Thyroid gland (tissue), 4 donors: ENCODE measurements around the gene KRT79. TPM values are rescaled to one million over a fixed set of nuclear protein-coding genes. Genes with fewer than 3 reads are reported as not detected.

ENCODE experiments used
- DNase-seq, 2 donors: peaks; one replicate each; pipeline ENCODE4 v3.0.0-alpha.2; 2019
- H3K27ac ChIP-seq, 3 donors: fragments of 200-600 bp; sonication (generic); 1 replicate in 2 of 3; 2 replicates in 1 of 3; pipeline ENCODE4 v1.5.1; 2016 to 2019; ENCODE audit warnings: mild to moderate bottlenecking in 1 of 3, moderate library complexity in 1 of 3
- H3K27me3 ChIP-seq: fragments of 200-600 bp; sonication (generic); one replicate; pipeline ENCODE4 v1.5.1; 2019
- H3K36me3 ChIP-seq, 2 donors: fragments of 200-600 bp; sonication (generic); one replicate each; pipeline ENCODE4 v1.5.1; 2016 to 2019
- H3K4me1 ChIP-seq, 2 donors: fragments of 200-600 bp; sonication (generic); one replicate each; pipeline ENCODE4 v1.5.1; 2017 to 2019
- H3K4me3 ChIP-seq, 3 donors: fragments of 200-600 bp; sonication (generic); replicated peaks in 1 of 3; 1 replicate in 2 of 3; 2 replicates in 1 of 3; pipeline ENCODE4 v1.5.1; 2016; ENCODE audit warnings: mild to moderate bottlenecking in 1 of 3
- H3K9me3 ChIP-seq: fragments of 200-600 bp; sonication (generic); one replicate; pipeline ENCODE4 v1.5.1; 2017
- POLR2A ChIP-seq, 2 donors: fragments of 450-650 bp; IDR thresholded peaks; one replicate each; pipeline ENCODE4 v1.6.1; 2017; ENCODE audit warnings: antibody characterized with exemption in 2 of 2, mild to moderate bottlenecking in 2 of 2, moderate library complexity in 1 of 2
- WGBS, 2 donors: methylation state at CpG; one replicate each; pipeline ENCODE4 v1.1.5; 2017; 5-methylcytosine and 5-hydroxymethylcytosine counted together
- intact Hi-C: fragments of 100-400 bp; cut with DNase I; formaldehyde crosslinking; loops from one replicate; pipeline ENCODE4 v1.15.1; 2023
- total RNA-seq, 4 donors: library from RNA; depleted of rRNA; stranded (reverse); fragments of >200 nt; gene quantifications; one replicate each; pipeline ENCODE4 v1.2.3, GENCODE V29; 2016
- TF ChIP-seq, protein P1 (sequence below), 6 experiments: fragments of 200-600 bp in 3 of 6; fragments of 450-650 bp in 3 of 6; sonication (generic) in 3 of 6; IDR thresholded peaks; one replicate each; pipeline ENCODE4 v1.5.1; 2016 to 2019; ENCODE audit warnings: antibody characterized with exemption in 6 of 6, mild to moderate bottlenecking in 2 of 6, inconsistent platforms in 1 of 6, moderate library complexity in 1 of 6

KRT79 gene
- total RNA-seq, 4 donors from 2014 or later = not detected

DNA sequence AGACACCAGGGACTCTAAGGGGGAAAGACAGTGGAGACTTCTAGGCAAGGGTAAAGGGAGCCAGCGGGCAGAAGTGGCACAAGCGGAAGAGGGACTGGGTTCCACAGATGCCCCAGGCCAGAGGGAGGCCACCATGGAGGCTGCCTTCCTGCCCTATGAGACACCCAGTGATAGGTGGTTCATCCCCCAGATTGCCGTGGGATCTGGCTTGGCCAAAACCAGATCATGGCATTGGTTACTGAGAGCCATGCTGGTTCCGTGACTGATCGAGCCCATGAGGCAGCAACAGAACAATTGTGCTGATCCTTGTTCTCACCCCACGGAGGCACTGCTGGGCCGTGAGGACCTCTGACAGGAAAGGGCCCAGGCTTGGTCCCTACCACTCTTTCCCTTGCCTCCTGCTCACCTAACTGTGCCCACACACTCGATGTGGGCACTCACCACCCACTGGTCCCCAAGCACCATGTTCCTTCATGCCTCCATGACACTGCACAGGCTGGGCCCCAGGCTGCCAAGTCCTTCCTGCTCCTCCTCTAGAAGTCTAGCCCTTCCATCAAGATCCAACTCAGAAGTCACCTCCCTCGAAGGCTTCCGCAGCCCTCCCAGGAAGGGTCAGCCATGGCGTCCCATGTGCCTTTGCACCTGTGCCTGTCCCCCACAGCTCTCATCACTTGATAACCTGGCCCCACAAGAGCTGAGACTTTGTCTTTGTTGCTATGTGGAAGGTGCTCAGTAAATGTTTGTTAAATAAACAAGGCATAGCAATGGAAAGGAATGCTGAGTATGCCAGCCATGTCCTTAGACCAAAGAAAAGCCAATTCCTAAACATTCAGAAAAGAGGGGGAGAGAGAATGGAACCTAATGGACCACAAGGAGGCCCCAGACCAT, 7.3 kb downstream of the KRT79 start:
- DNase-seq = no peak
- 90 to 94% methylated on average over 11 of the region's 11 CpGs for WGBS, 2 donors
- intact Hi-C loops = no loop called here
- Histone ChIP-seq H3K27me3 (no peaks in the 10 kb centered on the region), H3K27ac (no peak overlapping the region), H3K9me3 (no peaks in the 10 kb centered on the region), H3K36me3 (no peaks in the 10 kb centered on the region), H3K4me3 (no peak overlapping the region), H3K4me1 (peaks cover 0 to 3% of the 10 kb centered on the region in 2 donors)
- TF ChIP-seq, protein P1, sequence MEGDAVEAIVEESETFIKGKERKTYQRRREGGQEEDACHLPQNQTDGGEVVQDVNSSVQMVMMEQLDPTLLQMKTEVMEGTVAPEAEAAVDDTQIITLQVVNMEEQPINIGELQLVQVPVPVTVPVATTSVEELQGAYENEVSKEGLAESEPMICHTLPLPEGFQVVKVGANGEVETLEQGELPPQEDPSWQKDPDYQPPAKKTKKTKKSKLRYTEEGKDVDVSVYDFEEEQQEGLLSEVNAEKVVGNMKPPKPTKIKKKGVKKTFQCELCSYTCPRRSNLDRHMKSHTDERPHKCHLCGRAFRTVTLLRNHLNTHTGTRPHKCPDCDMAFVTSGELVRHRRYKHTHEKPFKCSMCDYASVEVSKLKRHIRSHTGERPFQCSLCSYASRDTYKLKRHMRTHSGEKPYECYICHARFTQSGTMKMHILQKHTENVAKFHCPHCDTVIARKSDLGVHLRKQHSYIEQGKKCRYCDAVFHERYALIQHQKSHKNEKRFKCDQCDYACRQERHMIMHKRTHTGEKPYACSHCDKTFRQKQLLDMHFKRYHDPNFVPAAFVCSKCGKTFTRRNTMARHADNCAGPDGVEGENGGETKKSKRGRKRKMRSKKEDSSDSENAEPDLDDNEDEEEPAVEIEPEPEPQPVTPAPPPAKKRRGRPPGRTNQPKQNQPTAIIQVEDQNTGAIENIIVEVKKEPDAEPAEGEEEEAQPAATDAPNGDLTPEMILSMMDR (IDR thresholded peaks at IDR 0.05) = no peak
- no peak for TF ChIP-seq POLR2A (IDR thresholded peaks at IDR 0.05)

DNA sequence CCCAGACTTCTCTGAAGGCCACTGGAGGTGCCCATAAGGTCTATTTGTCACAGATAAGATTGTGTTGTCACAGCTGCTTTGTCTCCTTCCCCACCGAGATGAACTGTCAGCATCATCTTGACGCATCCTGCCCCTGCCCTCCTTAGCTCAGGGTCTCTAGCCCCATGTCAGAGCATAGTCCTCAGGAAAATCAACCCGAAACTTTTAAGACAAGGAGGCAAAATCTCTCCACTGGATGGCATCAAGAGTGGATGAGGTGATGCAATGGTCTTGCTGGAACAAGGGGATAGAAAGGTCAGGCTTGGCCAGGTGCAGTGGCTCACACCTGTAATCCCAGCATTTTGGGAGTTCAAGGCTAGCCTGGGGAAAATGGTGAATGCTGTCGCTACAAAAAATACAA, 8.2 kb downstream of the KRT79 start:
- TF ChIP-seq, protein P1 (IDR thresholded peaks at IDR 0.05) = no peak
- TF ChIP-seq POLR2A (IDR thresholded peaks at IDR 0.05) = no peak
- no peaks in the 10 kb centered on the region for H3K27me3 ChIP-seq
- 74 to 75% methylated on average over 4 of the region's 4 CpGs for WGBS, 2 donors
- H3K4me1 ChIP-seq = peaks cover 0 to 3% of the 10 kb centered on the region in 2 donors
- H3K9me3 ChIP-seq = no peaks in the 10 kb centered on the region
- H3K4me3 ChIP-seq = no peak overlapping the region
- intact Hi-C loops = no loop called here
- H3K36me3 ChIP-seq = no peaks in the 10 kb centered on the region
- H3K27ac ChIP-seq = no peak overlapping the region
- DNase-seq = no peak

DNA sequence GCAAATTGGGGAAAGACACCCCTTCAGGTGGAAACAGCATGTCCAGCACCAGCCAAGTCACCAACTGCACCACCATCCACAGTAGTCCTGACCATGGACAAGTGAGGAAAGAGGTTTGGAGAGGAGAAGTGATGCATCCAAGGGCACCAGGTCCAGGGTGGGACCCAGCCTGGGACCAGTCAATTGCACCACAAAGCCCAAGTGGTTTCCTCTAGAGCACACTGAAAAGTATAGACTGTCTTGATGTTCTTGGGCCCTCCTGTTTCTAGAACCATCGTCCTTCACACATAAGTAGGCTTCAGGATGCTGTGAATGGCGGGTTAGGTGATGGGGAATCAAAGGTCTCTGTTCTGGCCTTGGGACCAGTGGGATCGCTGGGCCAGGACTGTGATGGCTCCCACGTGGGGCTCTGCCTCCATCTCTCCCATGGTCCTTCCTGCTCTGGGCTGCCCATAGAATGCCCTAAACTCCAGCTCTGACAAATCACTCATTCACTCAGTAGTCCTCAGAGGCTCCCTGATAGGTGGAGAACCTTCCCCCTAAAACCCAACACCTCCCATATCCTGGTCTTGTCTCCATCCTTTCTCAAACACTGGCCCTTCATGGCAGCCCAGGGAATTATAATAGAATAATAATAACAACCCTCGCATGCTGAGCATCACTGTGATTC, 9.2 kb downstream of the KRT79 start:
- 93 to 94% methylated on average over 5 of the region's 5 CpGs for WGBS, 2 donors
- Histone ChIP-seq H3K4me3 (no peak overlapping the region), H3K27me3 (no peaks in the 10 kb centered on the region), H3K27ac (no peak overlapping the region), H3K4me1 (peaks cover 0 to 3% of the 10 kb centered on the region in 2 donors), H3K9me3 (no peaks in the 10 kb centered on the region), H3K36me3 (no peaks in the 10 kb centered on the region)
- DNase-seq = no peak
- intact Hi-C loops = no loop called here
- TF ChIP-seq, protein P1 (IDR thresholded peaks at IDR 0.05) = no peak
- TF ChIP-seq POLR2A (IDR thresholded peaks at IDR 0.05) = no peak

DNA sequence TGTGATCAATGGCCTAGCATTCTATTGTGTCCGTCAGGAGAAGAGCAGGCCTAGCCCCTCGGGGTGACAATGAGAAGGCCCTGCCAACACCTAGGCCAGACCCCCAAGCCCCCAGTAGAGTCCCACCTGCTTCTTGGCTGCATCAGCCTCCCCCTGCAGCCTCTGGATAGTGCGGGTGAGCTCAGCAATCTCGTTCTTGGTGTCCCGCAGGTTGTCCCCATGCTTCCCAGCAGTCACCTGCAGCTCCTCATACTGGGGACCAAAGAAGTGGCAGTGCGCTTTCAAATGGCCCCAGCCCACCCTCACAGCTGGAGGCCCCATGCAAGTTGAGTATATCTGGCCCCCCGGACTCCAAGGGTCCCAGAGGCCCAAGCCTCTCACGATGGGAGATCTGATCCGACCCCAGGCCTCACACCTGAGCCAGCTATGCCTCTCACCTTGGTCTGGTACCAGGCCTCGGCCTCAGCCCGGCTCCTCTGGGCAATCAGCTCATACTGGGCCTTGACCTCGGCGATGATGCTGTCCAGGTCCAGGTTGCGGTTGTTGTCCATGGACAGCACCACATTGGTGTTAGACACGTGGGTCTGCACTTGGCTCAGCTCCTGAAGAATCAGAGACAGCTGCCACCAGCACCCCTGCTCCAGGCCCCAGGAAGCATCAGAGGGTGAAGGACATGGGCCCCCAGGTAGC, 10.2 kb downstream of the KRT79 start:
- no peaks in the 10 kb centered on the region for H3K27me3 ChIP-seq
- 97% methylated on average over 6 to 8 of the region's 15 CpGs for WGBS, 2 donors
- no peak overlapping the region for H3K27ac ChIP-seq
- H3K4me1 ChIP-seq = peaks cover 0 to 3% of the 10 kb centered on the region in 2 donors
- no peak overlapping the region for H3K4me3 ChIP-seq
- H3K9me3 ChIP-seq = no peaks in the 10 kb centered on the region
- intact Hi-C loops = no loop called here
- no peak for TF ChIP-seq POLR2A (IDR thresholded peaks at IDR 0.05)
- TF ChIP-seq, protein P1 (IDR thresholded peaks at IDR 0.05) = no peak
- DNase-seq = no peak
- no peaks in the 10 kb centered on the region for H3K36me3 ChIP-seq
